Measurements from ENCODE around the gene CFAP97D1. TPM values are rescaled to one million over a fixed set of nuclear protein-coding genes. Genes with fewer than 3 reads are reported as not detected.

CFAP97D1 gene
- total RNA-seq: not detected

- DNase-seq (ENCODE audit: low spot score in 2 of 2) (no peak), FAIRE-seq (no peak)
Observed at GRCh38 chr17:43780135-43780534, at the start of gene CFAP97D1. Gene CFAP97D1, plus strand, starts transcription at chr17:43780435. Its CDS starts 28 bp downstream, at chr17:43780463.

- DNase-seq (ENCODE audit: low spot score in 2 of 2) (no peak), FAIRE-seq (no peak)
Observed at GRCh38 chr17:43732958-43733357, 47.3 kb upstream of the CFAP97D1 start.

- FAIRE-seq (no peak), DNase-seq (ENCODE audit: low spot score in 2 of 2) (no peak)
Observed at GRCh38 chr17:43733956-43734355, 46.3 kb upstream of the CFAP97D1 start.

- FAIRE-seq: no peak
- no peak for DNase-seq (ENCODE audit: low spot score in 2 of 2)
Observed at GRCh38 chr17:43734376-43734775, 45.9 kb upstream of the CFAP97D1 start.

GRCh38 chr17:43736389-43736788 lies 43.8 kb upstream of the CFAP97D1 start:
- no peak for DNase-seq (ENCODE audit: low spot score in 2 of 2)
- no peak for FAIRE-seq

- no peak for FAIRE-seq
- DNase-seq (ENCODE audit: low spot score in 2 of 2): no peak
Observed at GRCh38 chr17:43737722-43738121, 42.5 kb upstream of the CFAP97D1 start.

- FAIRE-seq (no peak), DNase-seq (ENCODE audit: low spot score in 2 of 2) (no peak)
Observed at GRCh38 chr17:43740541-43740940, 39.7 kb upstream of the CFAP97D1 start.

- FAIRE-seq: no peak
- DNase-seq (ENCODE audit: low spot score in 2 of 2): no peak
Observed at GRCh38 chr17:43741636-43742035, 38.6 kb upstream of the CFAP97D1 start.

GRCh38 chr17:43745541-43745940 lies 34.7 kb upstream of the CFAP97D1 start:
- FAIRE-seq (no peak), DNase-seq (ENCODE audit: low spot score in 2 of 2) (no peak)

GRCh38 chr17:43750153-43750552 lies 30.1 kb upstream of the CFAP97D1 start:
- no peak for FAIRE-seq
- DNase-seq (ENCODE audit: low spot score in 2 of 2): no peak

- FAIRE-seq (no peak), DNase-seq (ENCODE audit: low spot score in 2 of 2) (no peak)
Observed at GRCh38 chr17:43753493-43754129, 26.6 kb upstream of the CFAP97D1 start.

GRCh38 chr17:43754947-43755346 lies 25.3 kb upstream of the CFAP97D1 start:
- FAIRE-seq: no peak
- DNase-seq (ENCODE audit: low spot score in 2 of 2): no peak

- FAIRE-seq (no peak), DNase-seq (ENCODE audit: low spot score in 2 of 2) (peak in 1 of 2 donors; percentile 40)
Observed at GRCh38 chr17:43755389-43755875, 24.8 kb upstream of the CFAP97D1 start.

GRCh38 chr17:43756201-43756600 lies 24.0 kb upstream of the CFAP97D1 start:
- FAIRE-seq: no peak
- DNase-seq (ENCODE audit: low spot score in 2 of 2): no peak

- FAIRE-seq: no peak
- no peak for DNase-seq (ENCODE audit: low spot score in 2 of 2)
Observed at GRCh38 chr17:43757171-43757660, 23.0 kb upstream of the CFAP97D1 start.

- FAIRE-seq: no peak
- no peak for DNase-seq (ENCODE audit: low spot score in 2 of 2)
Observed at GRCh38 chr17:43758086-43758485, 22.1 kb upstream of the CFAP97D1 start.

- DNase-seq (ENCODE audit: low spot score in 2 of 2) (no peak), FAIRE-seq (no peak)
Observed at GRCh38 chr17:43758497-43759174, 21.6 kb upstream of the CFAP97D1 start, which contains the start of gene SOST. Gene SOST, minus strand, starts transcription at chr17:43758791. Its CDS starts 50 bp downstream, at chr17:43758741.

GRCh38 chr17:43759836-43760235 lies 20.4 kb upstream of the CFAP97D1 start:
- FAIRE-seq: no peak

GRCh38 chr17:43760254-43760852 lies 19.9 kb upstream of the CFAP97D1 start:
- DNase-seq (ENCODE audit: low spot score in 2 of 2): peak; percentile 82 to 92

More at GRCh38 chr17:43759836-43760235, 20.4 kb upstream of the CFAP97D1 start:
- DNase-seq (ENCODE audit: low spot score in 2 of 2): no peak

GRCh38 chr17:43766413-43767052 lies 13.7 kb upstream of the CFAP97D1 start:
- no peak for FAIRE-seq

More at GRCh38 chr17:43760254-43760852, 19.9 kb upstream of the CFAP97D1 start:
- FAIRE-seq: peak; percentile 19

More at GRCh38 chr17:43766413-43767052, 13.7 kb upstream of the CFAP97D1 start:
- peak in 1 of 2 donors; percentile 57 for DNase-seq (ENCODE audit: low spot score in 2 of 2)

Measured in frontal cortex (tissue), 4 donors.